Femur (tissue), 1 donor: ENCODE data around the gene ZBTB25.

Source experiments
- DNase-seq: peaks from one replicate; pipeline ENCODE4 v3.0.0-alpha.2; 2017

Gene ZBTB25

DNA sequence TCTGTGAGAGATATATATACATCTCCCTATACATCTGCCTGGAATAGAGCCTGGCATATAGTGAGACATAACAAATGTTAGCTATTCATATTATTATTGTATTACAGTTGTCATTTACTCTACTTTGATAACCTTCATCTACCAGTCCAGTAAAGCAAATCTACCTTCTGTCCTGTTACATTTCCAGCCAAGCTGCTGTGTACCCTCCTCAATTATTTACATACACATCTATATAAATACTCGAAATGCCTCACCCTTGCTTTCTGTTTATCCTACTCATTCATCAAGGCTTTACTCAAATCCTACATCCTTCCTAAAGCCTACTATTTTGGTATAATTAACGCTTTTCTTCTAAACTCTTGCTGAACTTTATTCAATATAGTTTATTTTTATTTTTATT lies 9.6 kb upstream of the ZBTB25 start:
- DNase-seq = no peak

DNA sequence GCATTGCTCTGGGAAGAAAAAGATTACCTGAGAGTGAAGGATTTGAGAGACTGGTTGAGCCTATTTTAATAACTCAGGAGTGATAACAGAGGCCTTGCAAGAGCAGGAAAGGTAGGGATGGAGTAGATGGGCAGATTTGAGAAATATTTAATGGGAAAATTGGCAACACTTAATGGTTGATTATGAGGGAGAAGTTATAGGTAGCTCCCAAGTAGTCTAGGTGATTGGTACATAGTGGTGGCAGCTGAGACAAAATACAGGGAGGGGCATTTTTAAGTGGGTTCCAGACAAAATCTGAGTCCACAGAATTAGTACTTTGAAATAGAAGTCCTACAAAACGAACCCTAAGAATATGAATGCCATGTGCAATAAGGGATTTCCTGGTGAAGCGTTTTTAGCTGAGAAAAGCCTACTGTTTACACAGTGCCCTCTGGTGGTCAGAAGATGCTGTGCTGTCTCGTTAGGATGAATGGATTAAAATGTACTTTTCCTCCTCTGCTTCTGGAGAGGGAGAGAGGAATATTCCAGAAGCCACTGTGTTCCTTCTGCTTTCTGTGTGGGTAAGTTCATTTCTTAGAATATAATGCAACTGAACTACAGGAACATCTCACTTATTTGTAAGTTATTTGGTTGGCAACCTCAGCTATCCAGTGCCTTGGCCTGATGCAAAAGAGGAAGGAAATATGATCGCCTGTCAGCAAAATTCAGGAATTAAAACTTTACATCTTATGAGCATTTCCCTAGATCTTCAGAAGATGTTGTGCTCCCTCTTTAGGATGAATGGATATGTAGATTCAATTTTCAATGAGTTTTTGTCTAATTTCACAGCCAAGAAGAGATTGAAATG lies 7.4 kb upstream of the ZBTB25 start:
- peak; percentile 54 for DNase-seq

DNA sequence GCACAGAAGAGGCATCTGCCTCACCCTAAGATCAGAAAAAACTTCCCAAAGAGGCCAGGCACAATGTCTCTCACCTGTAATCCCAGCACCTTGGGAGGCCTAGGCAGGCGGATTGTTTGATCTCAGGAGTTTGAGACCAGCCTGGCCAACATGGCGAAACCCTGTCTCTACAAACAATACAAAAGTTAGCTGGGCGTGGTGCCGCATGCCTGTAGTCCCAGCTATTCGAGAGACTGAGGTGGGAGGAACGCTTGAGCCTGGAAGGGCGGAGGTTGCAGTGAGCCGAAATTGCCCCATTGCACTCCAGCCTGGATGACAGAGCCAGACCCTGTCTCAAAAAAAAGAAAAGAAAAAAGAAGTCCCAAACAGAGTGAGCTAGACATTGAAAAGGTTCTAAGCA lies 5.4 kb upstream of the ZBTB25 start:
- DNase-seq = no peak

DNA sequence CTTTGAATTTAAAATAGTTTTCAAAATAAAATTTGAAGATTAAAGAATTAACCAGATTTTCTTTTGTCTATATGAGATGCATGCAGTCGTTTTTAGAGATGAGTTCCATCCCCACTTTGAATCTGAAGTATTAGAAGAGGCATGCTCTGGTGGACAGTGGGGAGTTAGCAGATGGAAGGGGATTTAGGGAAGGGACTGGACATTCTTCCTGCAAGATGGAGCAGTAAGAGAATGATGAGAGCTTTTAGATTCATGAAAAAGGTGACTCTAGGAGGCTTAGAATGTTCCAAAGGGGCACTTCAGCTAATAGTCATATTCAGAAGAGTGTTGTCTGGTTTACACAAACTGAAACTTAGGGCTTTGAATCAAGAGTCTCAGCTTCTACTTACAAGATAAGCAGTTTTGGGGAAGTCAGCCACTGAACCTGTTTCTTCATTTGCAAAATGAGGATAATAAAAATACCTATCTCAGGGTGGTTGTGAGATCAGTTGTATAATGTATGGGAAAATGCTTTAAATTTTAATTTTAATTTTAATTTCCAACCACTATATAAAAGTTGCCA lies 4.7 kb upstream of the ZBTB25 start:
- no peak for DNase-seq

DNA sequence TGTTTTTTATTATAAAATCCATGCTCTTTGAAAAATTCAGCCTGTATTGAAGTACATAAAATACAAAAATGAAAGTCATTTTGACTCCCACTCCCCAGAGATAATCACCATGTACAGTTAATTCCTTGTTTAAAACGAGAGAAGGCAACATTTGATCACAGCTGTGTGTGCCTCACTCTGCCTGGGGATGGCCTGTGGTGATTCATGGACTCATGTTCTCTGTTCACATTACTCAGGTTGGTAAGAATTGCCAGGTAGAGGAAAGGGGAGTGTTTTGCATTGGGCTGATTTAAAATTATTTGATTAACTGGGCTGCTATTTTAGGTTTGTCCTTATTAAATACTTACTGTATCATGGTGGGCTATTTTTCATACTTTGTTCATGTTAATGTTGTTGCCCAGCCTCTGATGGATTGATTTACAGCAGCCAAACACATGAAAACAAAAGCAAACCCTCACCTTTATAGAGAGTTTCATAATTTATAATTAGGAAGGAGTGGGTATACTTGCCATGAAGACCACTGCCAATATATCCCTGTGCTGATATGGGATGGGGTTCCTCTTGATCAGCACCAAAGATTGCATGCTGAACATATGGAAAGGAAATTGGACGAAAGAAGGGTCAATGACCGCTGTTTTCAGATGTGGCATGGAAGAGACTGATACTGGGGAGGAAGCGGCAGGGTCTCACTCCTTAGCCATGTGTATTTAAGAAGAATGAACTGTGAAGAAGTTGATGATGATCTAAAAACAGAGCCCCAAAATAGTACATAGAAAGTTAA lies 3.9 kb upstream of the ZBTB25 start:
- DNase-seq = no peak

DNA sequence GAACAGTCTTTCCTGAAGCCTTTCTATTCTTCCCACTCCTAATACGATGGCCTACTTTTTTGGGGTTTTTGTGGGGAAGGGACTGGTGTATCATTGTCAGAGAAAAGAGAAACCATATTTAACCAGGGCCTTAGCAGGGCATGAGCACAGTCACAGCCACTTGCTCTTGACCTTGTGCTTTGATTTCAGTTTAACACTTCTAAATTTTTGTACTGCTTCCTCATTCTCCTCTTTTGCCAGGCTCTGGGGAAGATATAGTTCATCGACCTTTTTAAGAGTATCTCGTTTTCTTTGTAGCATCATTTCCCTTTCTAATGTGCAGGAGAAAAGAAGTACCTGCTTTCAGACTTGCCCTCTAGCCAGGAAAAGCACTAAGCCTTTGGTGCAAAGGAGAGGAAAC lies 3.1 kb upstream of the ZBTB25 start:
- no peak for DNase-seq

DNA sequence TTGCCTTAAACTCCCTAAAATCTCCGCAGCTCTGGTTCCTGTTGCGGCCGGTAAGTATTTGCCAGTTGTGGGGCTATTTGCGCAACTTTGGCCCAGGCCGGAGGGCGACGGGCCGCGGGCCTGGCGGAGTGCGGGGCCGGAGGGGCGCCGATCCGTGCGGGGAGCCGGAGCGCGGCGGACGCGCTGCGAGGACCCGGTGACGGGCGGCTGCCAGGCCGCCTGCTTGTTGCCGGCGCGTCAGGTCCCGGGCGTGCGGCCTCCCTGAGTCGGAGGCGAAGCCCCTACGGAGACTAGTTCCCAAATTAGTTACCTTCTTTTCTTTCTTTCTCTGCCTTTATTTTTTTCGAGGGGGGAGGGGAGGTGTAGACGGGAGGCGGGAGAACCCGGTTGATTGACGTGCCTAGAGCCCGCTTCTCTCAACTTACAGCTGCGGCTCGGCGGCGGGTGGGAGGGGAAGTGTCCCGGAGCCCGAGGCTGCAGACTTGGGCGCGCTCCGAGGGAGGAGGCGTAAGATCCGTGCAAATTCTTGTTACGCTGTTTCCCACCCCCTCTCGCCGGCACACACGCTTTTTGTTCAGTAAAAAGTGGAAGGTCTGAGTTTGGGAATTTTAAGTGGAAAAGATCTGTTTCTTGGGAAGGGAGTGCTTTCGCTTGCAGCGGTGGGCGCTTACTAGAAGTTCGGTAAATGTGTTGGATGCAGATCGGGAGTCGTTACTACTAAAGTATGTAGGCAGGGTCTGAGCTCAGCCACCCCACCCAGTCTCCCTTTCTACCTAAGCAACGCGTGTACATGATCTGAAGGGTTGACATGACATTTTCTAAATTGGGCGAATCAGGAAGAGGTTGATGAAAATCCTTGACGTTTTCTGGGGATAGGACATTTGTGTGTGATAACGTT lies 1.5 kb upstream of the ZBTB25 start:
- peak; percentile 95 for DNase-seq

DNA sequence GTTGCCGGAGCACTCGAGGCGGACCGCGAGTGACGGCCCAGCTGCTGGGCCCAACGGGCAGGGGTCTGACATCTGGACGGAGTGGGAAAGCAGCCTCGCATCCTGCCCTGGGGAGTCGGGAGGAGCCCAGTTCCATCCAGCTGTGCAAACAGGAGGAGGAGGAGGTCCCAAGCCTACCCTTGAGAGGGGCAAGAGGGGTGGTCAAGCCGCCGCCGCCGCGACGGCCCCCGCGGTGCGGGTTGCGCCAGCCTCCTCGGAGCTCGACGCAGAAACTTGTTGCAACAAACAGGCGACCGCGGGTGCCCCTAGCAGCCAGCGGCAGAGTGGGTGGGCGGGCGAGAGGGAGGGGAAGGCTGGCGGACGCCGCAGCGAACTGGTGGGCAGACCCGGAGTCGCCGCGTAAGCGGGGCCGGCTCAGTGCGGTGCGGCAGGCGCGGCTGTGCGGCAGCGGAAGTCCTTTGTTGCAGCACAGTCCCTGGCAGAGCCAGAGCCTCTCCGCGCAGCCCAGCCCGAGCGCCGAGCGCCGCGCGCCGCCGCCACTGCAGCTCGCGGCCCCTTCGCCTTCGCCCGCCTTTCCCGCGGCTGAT lies 765 bp upstream of the ZBTB25 start, which contains the start of gene ZBTB1:
Gene ZBTB1 (plus strand): TSS at position 461 of the 587 bp plus-strand sequence. CDS start 16,735 bp downstream, outside the sequence.
- DNase-seq = peak; percentile 93

DNA sequence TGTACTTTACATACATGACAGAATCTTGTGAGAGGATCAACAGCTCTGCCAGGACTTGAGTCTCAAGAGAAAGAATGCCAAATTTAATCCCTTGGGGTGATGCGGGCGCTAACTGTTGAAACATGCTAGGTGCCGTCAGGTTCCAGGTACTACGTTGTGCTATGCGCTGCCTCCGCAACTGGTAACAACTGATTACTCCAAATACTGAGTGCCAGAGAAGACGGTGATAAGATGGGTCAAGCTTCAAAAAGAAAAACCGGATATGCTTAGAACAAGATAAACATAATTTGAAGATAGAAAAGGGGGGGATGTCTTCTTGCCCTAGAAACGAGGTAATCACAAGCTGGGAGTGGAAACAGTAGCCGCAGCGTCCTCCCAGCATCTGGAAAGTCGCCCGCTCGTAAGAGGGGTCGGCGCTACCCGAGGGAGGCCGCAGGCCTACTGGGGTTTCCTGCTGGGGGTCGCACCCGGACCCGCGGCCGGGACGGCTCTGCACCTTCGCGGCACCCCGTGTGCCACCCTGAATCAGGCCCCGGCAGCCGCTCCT lies 678 bp downstream of the ZBTB25 start:
- no peak for DNase-seq

DNA sequence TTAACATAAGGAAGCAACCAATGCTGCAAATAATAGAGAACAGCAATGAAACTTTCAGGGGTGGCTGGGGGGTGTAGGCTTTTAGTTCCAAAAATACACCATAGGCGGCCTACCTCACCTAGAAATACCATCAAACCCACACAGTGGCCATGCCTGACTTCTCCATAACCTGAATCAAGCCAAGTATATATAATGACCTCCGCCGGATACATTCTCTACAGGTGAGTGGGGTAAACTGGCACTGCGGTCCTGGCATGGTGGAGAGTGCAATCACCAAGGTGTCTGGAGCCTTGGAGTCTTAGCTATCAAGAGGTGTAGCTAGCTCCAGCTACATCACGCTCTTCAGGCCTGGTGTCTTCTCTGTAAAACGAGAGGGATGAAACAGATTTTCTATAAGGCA lies 1.2 kb downstream of the ZBTB25 start:
- peak; percentile 19 for DNase-seq

DNA sequence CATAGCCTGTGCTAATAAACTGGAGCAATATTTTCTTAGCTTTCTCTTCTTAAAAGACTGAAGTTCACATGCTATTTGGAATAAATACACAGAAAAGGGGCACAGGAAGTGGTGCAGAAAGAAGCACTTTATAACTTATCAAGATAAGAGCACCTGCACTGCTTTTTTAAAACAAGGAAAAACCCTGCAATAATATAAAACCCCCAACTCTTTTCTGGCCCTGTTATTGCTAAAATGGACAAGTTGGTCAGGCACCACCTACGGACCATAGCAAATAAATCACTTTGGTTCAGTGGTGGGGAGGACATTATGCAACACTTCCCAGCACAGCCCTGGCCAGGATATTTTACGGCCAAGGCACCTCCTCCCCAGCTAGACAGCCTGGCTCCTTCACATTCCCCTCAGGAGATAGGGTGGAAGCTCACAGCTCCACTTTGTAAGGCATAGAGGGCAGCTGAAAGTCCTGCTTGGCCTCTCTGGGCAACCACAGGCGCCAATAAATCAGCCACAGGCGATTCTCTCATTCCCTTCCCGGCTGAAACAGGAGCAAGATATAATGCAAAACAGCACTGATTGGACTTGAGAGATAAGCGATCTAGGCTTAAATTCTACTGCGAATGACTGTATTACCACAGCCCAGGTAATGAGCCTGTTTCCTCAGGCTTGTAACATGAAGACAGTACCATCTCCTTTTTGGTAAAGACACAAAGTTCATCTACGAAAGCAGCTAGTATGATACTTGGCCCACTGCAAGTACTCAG lies 2.0 kb downstream of the ZBTB25 start:
- peak; percentile 29 for DNase-seq

DNA sequence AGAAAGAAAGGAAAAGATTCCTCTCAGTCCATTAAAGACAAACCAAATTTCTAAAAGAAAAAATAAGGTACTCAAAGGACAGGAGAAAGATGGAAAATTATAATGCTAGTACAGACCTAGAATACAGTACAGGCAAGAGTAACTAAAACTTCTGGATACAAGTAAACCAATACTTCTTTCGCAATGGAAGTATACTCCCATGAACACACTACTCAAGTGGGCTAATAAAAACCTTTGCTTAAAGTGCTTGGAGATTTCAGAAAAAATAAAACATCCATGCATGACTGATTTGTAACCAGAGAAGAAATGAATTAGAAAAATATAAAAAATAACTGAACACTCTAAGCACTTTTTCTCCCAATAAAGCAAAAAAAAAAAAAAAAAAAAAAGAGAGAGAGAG lies 3.5 kb downstream of the ZBTB25 start:
- no peak for DNase-seq

DNA sequence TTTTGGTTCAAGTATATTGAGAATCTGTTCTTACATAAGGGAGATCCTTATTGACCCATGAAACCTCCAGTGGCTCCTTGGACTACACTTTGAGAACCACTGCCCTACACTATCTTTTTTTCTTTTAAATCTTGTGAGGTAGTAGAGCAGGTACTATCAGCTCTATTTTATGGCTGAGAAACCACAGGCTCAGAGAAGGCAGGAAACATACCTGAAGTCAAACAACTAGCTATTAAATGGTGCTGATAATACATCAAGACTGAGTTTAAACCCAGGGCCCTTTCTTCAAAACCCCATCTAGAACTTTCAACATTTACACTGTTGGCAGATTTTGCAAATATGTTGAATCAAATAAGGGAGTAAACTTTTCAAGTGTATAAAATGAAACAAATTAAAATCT lies 6.9 kb downstream of the ZBTB25 start:
- DNase-seq = no peak

DNA sequence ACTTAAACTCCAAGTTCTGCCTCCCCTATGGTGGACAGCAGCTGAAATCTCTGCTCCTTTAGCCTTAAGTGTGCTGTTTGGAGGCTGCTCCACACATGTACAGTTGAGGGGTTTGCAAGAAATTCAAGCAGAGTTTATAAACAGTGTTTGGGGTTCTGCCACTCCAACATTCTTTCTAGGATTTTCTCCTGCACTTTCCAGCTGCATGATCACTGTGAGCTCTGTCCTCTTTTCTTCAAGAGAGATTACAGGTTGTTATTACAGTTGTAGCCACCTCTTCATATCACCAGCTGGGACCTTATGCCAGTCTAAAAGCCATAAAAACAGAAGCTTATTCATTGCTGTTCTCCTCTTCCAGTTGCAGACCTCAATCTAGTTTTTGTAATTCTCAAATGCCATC lies 8.4 kb downstream of the ZBTB25 start:
- DNase-seq = no peak

DNA sequence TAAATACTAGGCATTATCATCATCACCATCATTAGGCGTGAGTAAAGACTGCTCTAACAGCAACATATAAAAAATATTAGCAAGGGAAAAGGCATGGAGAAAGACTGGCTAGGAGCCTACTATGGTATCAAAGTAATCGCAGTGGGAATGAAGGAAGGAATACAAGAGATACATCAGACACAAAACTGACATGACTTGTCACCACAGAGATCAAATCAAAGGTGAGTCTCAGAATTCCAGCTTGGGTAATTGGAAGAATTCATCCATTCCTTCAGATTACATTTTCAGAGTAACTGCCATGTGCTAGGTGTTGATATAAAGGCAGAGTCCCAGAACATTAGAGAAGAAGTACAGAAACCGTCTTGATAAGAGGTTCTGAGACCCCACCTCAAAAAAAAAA lies 10.2 kb downstream of the ZBTB25 start:
- no peak for DNase-seq

DNA sequence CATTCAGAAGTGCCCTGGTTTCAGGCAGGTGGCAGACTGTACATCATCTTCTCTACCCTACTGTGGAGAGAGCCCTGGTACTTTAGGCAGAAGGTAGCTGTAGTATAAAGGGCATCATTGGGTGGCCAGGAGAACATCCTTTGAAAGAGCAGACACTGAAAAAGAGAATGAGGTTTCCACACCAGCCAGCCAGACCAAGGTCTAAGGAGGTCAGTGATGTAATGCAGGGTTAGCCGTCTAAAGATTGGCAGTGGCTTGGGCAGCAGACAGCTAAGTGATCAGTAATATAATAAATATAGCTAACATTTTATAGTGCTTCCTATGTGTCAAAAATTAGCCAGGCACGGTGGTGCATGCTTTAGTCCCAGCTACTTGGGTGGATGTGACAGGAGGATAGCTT lies 12.0 kb downstream of the ZBTB25 start:
- no peak for DNase-seq

DNA sequence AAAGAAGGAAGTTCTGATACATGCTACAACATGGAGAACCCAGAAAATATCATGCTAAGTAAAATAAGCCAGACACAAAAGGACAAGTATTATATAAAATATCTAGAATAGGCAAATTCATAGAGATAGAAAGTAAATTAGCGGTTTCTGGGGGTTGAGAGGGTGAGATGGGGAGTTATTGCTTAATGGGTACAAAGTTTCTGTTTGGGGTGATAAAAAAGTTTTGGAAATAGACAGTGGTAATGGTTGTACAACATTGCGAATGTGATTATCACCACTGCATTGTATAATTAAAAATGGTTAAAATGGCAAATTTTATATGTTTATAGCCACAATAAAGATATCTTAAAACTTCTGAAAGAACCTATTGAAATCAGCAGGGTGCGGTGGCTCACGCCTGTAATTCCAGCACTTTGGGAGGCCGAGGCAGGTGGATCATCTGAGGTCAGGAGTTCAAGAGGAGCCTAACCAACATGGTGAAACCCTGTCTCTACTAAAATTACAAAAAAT lies 15.0 kb downstream of the ZBTB25 start:
- DNase-seq = no peak

DNA sequence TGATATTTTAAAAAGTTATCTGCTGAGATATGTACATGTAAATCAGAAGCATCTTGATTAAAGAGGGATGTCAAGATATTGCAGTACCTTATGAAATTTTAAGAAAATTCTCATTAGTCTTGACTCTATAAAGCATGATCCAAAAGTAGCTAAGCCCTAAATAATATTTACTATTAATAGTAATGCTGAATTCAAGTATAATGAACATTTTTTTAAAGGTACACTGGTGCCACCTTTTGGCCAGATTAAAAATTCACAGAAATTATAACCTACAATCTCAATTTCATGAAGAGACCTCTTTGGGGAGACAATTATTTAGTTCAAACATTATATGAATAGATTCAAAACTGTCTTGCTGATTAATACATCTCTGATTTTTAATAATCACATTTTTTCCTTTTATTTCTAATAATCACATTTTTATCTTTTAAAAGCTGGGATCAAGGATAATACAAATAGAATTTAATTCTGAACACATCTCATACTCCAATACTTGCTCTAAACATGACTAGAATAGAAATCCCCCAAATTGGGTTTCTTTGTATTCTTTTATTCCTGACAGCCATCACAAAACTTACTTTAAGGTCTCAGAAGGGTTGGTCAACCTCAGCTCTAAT lies 24.9 kb downstream of the ZBTB25 start:
- no peak for DNase-seq

DNA sequence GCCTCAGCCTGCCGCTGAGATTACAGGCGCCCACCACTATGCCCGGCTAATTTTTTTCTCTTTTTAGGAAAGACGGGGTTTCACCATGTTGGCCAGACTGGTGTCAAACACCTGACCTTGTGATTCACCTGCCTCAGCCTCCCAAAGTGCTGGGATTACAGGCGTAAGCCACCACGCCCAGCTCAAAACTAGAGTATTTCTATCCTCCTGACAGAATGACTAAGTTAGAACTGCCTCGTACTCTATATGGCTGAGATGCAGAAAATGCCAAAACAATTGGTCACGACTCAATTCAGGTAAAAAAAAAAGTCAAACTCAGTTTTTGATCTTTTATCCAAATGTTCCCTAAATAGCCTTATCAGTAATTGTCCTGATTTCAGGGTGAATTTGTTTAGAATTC lies 27.2 kb downstream of the ZBTB25 start:
- no peak for DNase-seq

DNA sequence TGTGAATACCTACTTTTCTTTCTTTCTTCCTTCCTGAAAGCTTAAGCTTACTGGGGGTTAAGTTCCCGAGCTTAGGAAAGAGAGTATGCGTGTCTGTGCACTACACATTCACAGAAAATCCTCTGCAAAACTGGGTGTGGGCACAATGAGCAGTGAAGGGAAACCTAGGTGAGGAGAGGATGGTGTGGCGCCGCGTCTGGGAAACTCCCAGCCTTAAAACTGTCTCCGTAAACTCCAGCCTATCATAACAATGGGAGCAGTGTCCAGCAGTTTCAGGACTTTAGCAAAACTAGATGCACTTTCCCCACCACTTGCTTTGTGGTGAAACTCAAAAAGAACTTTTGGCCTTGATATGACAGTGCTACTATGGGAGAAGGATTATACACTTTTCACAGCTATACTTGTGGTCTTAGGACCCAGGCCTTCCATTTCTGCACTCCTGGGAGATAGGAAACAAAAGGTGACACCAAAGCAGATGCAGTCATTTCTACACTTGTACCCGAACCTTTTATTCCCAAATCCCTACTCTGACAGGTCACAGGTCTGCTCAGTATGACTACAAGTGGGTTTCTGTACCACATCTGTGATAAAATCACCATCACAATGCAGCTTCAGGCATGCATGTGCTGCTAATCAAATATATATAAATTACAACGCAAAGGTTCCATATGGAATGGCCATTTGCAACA lies 27.9 kb downstream of the ZBTB25 start:
- DNase-seq = no peak
